Measurements from ENCODE around the gene SH3TC2.

SH3TC2 gene

GRCh38 chr5:148979083-148979723, 83.7 kb downstream of the SH3TC2 start:
- no peaks in the 10 kb centered on the region for H3K4me1 ChIP-seq (ENCODE audit: control insufficient read depth in 1 of 2, insufficient read depth in 2 of 2, low read length in 2 of 2)
- H3K27me3 ChIP-seq (ENCODE audit: control insufficient read depth in 1 of 2, insufficient read depth in 2 of 2, low read length in 2 of 2): no peaks in the 10 kb centered on the region
- H3K27ac ChIP-seq (ENCODE audit: low read depth, low read length): no peak overlapping the region
- H3K9ac ChIP-seq (ENCODE audit: low read depth in 1 of 2, low read length in 2 of 2): no peak overlapping the region
- no peaks in the 10 kb centered on the region for H3K36me3 ChIP-seq (ENCODE audit: control insufficient read depth in 1 of 2, insufficient read depth in 2 of 2, low read length in 2 of 2)
- H3K4me3 ChIP-seq (ENCODE audit: low read depth in 1 of 2, low read length in 2 of 2): no peak overlapping the region
- no peaks in the 10 kb centered on the region for H3K9me3 ChIP-seq (ENCODE audit: control insufficient read depth in 1 of 2, low read length in 2 of 2)

- H3K27ac ChIP-seq (ENCODE audit: low read depth, low read length): no peak overlapping the region
- no peaks in the 10 kb centered on the region for H3K36me3 ChIP-seq (ENCODE audit: control insufficient read depth in 1 of 2, insufficient read depth in 2 of 2, low read length in 2 of 2)
- no peak overlapping the region for H3K4me3 ChIP-seq (ENCODE audit: low read depth in 1 of 2, low read length in 2 of 2)
- no peak overlapping the region for H3K9ac ChIP-seq (ENCODE audit: low read depth in 1 of 2, low read length in 2 of 2)
- H3K9me3 ChIP-seq (ENCODE audit: control insufficient read depth in 1 of 2, low read length in 2 of 2): no peaks in the 10 kb centered on the region
- no peaks in the 10 kb centered on the region for H3K4me1 ChIP-seq (ENCODE audit: control insufficient read depth in 1 of 2, insufficient read depth in 2 of 2, low read length in 2 of 2)
- no peaks in the 10 kb centered on the region for H3K27me3 ChIP-seq (ENCODE audit: control insufficient read depth in 1 of 2, insufficient read depth in 2 of 2, low read length in 2 of 2)
These were observed 84.3 kb downstream of the SH3TC2 start for GRCh38 chr5:148978370-148979082.

- H3K9ac ChIP-seq (ENCODE audit: low read depth in 1 of 2, low read length in 2 of 2): no peak overlapping the region
- H3K27me3 ChIP-seq (ENCODE audit: control insufficient read depth in 1 of 2, insufficient read depth in 2 of 2, low read length in 2 of 2): no peaks in the 10 kb centered on the region
- H3K4me1 ChIP-seq (ENCODE audit: control insufficient read depth in 1 of 2, insufficient read depth in 2 of 2, low read length in 2 of 2): no peaks in the 10 kb centered on the region
- no peaks in the 10 kb centered on the region for H3K9me3 ChIP-seq (ENCODE audit: control insufficient read depth in 1 of 2, low read length in 2 of 2)
- H3K27ac ChIP-seq (ENCODE audit: low read depth, low read length): no peak overlapping the region
- no peak overlapping the region for H3K4me3 ChIP-seq (ENCODE audit: low read depth in 1 of 2, low read length in 2 of 2)
- no peaks in the 10 kb centered on the region for H3K36me3 ChIP-seq (ENCODE audit: control insufficient read depth in 1 of 2, insufficient read depth in 2 of 2, low read length in 2 of 2)
These were observed 86.1 kb downstream of the SH3TC2 start for GRCh38 chr5:148976569-148977381.

- no peak overlapping the region for H3K9ac ChIP-seq (ENCODE audit: low read depth in 1 of 2, low read length in 2 of 2)
- no peak overlapping the region for H3K27ac ChIP-seq (ENCODE audit: low read depth, low read length)
- no peak overlapping the region for H3K4me3 ChIP-seq (ENCODE audit: low read depth in 1 of 2, low read length in 2 of 2)
- no peaks in the 10 kb centered on the region for H3K36me3 ChIP-seq (ENCODE audit: control insufficient read depth in 1 of 2, insufficient read depth in 2 of 2, low read length in 2 of 2)
- no peaks in the 10 kb centered on the region for H3K27me3 ChIP-seq (ENCODE audit: control insufficient read depth in 1 of 2, insufficient read depth in 2 of 2, low read length in 2 of 2)
- no peaks in the 10 kb centered on the region for H3K9me3 ChIP-seq (ENCODE audit: control insufficient read depth in 1 of 2, low read length in 2 of 2)
- no peaks in the 10 kb centered on the region for H3K4me1 ChIP-seq (ENCODE audit: control insufficient read depth in 1 of 2, insufficient read depth in 2 of 2, low read length in 2 of 2)
These were observed 88.1 kb downstream of the SH3TC2 start for GRCh38 chr5:148974642-148975327.

- Histone ChIP-seq H3K9ac (ENCODE audit: low read depth in 1 of 2, low read length in 2 of 2) (no peak overlapping the region), H3K27ac (ENCODE audit: low read depth, low read length) (no peak overlapping the region), H3K27me3 (ENCODE audit: control insufficient read depth in 1 of 2, insufficient read depth in 2 of 2, low read length in 2 of 2) (no peaks in the 10 kb centered on the region), H3K36me3 (ENCODE audit: control insufficient read depth in 1 of 2, insufficient read depth in 2 of 2, low read length in 2 of 2) (no peaks in the 10 kb centered on the region), H3K4me3 (ENCODE audit: low read depth in 1 of 2, low read length in 2 of 2) (no peak overlapping the region), H3K4me1 (ENCODE audit: control insufficient read depth in 1 of 2, insufficient read depth in 2 of 2, low read length in 2 of 2) (no peaks in the 10 kb centered on the region), H3K9me3 (ENCODE audit: control insufficient read depth in 1 of 2, low read length in 2 of 2) (no peaks in the 10 kb centered on the region)
These were observed 89.4 kb downstream of the SH3TC2 start for GRCh38 chr5:148973455-148973854.

GRCh38 chr5:148972974-148973374, 89.9 kb downstream of the SH3TC2 start:
- Histone ChIP-seq H3K9ac (ENCODE audit: low read depth in 1 of 2, low read length in 2 of 2) (no peak overlapping the region), H3K27me3 (ENCODE audit: control insufficient read depth in 1 of 2, insufficient read depth in 2 of 2, low read length in 2 of 2) (no peaks in the 10 kb centered on the region), H3K27ac (ENCODE audit: low read depth, low read length) (no peak overlapping the region), H3K4me1 (ENCODE audit: control insufficient read depth in 1 of 2, insufficient read depth in 2 of 2, low read length in 2 of 2) (no peaks in the 10 kb centered on the region), H3K36me3 (ENCODE audit: control insufficient read depth in 1 of 2, insufficient read depth in 2 of 2, low read length in 2 of 2) (no peaks in the 10 kb centered on the region), H3K9me3 (ENCODE audit: control insufficient read depth in 1 of 2, low read length in 2 of 2) (no peaks in the 10 kb centered on the region), H3K4me3 (ENCODE audit: low read depth in 1 of 2, low read length in 2 of 2) (no peak overlapping the region)

GRCh38 chr5:148972396-148972795, 90.5 kb downstream of the SH3TC2 start:
- H3K4me3 ChIP-seq (ENCODE audit: low read depth in 1 of 2, low read length in 2 of 2): no peak overlapping the region
- H3K4me1 ChIP-seq (ENCODE audit: control insufficient read depth in 1 of 2, insufficient read depth in 2 of 2, low read length in 2 of 2): no peaks in the 10 kb centered on the region
- no peak overlapping the region for H3K27ac ChIP-seq (ENCODE audit: low read depth, low read length)
- H3K9me3 ChIP-seq (ENCODE audit: control insufficient read depth in 1 of 2, low read length in 2 of 2): no peaks in the 10 kb centered on the region
- no peaks in the 10 kb centered on the region for H3K27me3 ChIP-seq (ENCODE audit: control insufficient read depth in 1 of 2, insufficient read depth in 2 of 2, low read length in 2 of 2)
- H3K9ac ChIP-seq (ENCODE audit: low read depth in 1 of 2, low read length in 2 of 2): no peak overlapping the region
- H3K36me3 ChIP-seq (ENCODE audit: control insufficient read depth in 1 of 2, insufficient read depth in 2 of 2, low read length in 2 of 2): no peaks in the 10 kb centered on the region

- Histone ChIP-seq H3K4me3 (ENCODE audit: low read depth in 1 of 2, low read length in 2 of 2) (no peak overlapping the region), H3K9me3 (ENCODE audit: control insufficient read depth in 1 of 2, low read length in 2 of 2) (no peaks in the 10 kb centered on the region), H3K27me3 (ENCODE audit: control insufficient read depth in 1 of 2, insufficient read depth in 2 of 2, low read length in 2 of 2) (no peaks in the 10 kb centered on the region), H3K9ac (ENCODE audit: low read depth in 1 of 2, low read length in 2 of 2) (no peak overlapping the region), H3K4me1 (ENCODE audit: control insufficient read depth in 1 of 2, insufficient read depth in 2 of 2, low read length in 2 of 2) (no peaks in the 10 kb centered on the region), H3K36me3 (ENCODE audit: control insufficient read depth in 1 of 2, insufficient read depth in 2 of 2, low read length in 2 of 2) (no peaks in the 10 kb centered on the region), H3K27ac (ENCODE audit: low read depth, low read length) (no peak overlapping the region)
These were observed 92.0 kb downstream of the SH3TC2 start for GRCh38 chr5:148970876-148971275.

- Histone ChIP-seq H3K9ac (ENCODE audit: low read depth in 1 of 2, low read length in 2 of 2) (no peak overlapping the region), H3K27ac (ENCODE audit: low read depth, low read length) (no peak overlapping the region), H3K4me1 (ENCODE audit: control insufficient read depth in 1 of 2, insufficient read depth in 2 of 2, low read length in 2 of 2) (no peaks in the 10 kb centered on the region), H3K4me3 (ENCODE audit: low read depth in 1 of 2, low read length in 2 of 2) (no peak overlapping the region), H3K36me3 (ENCODE audit: control insufficient read depth in 1 of 2, insufficient read depth in 2 of 2, low read length in 2 of 2) (no peaks in the 10 kb centered on the region), H3K27me3 (ENCODE audit: control insufficient read depth in 1 of 2, insufficient read depth in 2 of 2, low read length in 2 of 2) (no peaks in the 10 kb centered on the region), H3K9me3 (ENCODE audit: control insufficient read depth in 1 of 2, low read length in 2 of 2) (no peaks in the 10 kb centered on the region)
These were observed 92.6 kb downstream of the SH3TC2 start for GRCh38 chr5:148970228-148970627.

- H3K27ac ChIP-seq (ENCODE audit: low read depth, low read length): no peak overlapping the region
- no peak overlapping the region for H3K4me3 ChIP-seq (ENCODE audit: low read depth in 1 of 2, low read length in 2 of 2)
- no peaks in the 10 kb centered on the region for H3K36me3 ChIP-seq (ENCODE audit: control insufficient read depth in 1 of 2, insufficient read depth in 2 of 2, low read length in 2 of 2)
- H3K9me3 ChIP-seq (ENCODE audit: control insufficient read depth in 1 of 2, low read length in 2 of 2): no peaks in the 10 kb centered on the region
- no peak overlapping the region for H3K9ac ChIP-seq (ENCODE audit: low read depth in 1 of 2, low read length in 2 of 2)
- H3K4me1 ChIP-seq (ENCODE audit: control insufficient read depth in 1 of 2, insufficient read depth in 2 of 2, low read length in 2 of 2): no peaks in the 10 kb centered on the region
- no peaks in the 10 kb centered on the region for H3K27me3 ChIP-seq (ENCODE audit: control insufficient read depth in 1 of 2, insufficient read depth in 2 of 2, low read length in 2 of 2)
These were observed 93.6 kb downstream of the SH3TC2 start for GRCh38 chr5:148969291-148969690.
